Measurements from ENCODE around the gene EIF4G3.

DNA sequence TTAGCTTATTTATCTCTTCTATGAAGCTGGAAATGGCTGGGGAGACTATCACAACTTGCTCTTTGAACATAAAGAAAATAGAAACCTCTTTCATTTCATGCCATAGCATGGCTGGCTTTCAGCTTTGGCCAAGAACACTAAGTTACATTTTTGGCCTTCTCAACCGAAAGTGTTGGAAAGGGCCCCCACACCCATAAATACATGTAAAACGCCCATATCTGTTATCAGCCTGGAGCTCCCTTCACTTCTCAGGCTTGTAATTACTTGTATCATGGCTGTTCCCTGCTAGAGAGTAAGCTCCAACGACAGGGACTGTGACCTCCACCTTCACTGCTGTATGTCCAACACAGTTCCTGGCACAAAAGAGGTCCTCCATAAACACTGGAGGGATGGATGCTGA is 12.7 kb upstream of the EIF4G3 start:
- TF ChIP-seq, protein P1, sequence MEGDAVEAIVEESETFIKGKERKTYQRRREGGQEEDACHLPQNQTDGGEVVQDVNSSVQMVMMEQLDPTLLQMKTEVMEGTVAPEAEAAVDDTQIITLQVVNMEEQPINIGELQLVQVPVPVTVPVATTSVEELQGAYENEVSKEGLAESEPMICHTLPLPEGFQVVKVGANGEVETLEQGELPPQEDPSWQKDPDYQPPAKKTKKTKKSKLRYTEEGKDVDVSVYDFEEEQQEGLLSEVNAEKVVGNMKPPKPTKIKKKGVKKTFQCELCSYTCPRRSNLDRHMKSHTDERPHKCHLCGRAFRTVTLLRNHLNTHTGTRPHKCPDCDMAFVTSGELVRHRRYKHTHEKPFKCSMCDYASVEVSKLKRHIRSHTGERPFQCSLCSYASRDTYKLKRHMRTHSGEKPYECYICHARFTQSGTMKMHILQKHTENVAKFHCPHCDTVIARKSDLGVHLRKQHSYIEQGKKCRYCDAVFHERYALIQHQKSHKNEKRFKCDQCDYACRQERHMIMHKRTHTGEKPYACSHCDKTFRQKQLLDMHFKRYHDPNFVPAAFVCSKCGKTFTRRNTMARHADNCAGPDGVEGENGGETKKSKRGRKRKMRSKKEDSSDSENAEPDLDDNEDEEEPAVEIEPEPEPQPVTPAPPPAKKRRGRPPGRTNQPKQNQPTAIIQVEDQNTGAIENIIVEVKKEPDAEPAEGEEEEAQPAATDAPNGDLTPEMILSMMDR (IDR thresholded peaks at IDR 0.05; ENCODE audit: low read length) = no peak
- no peak for TF ChIP-seq EZH2 (optimal IDR thresholded peaks at IDR 0.05; ENCODE audit: low read depth, low read length)
